Uterus (tissue), 2 donors: ENCODE results near the gene USB1.

Experiments used
- POLR2A ChIP-seq, 2 donors: fragments of 450-650 bp; IDR thresholded peaks; one replicate each; pipeline ENCODE4 v1.6.1; 2016; ENCODE audit warnings: antibody characterized with exemption in 2 of 2, mild to moderate bottlenecking in 1 of 2, moderate library complexity in 1 of 2
- TF ChIP-seq, protein P1 (sequence below), 4 experiments: fragments of 200-600 bp in 2 of 4; fragments of 450-650 bp in 2 of 4; sonication (generic) in 2 of 4; IDR thresholded peaks; one replicate each; pipeline ENCODE4 v1.5.1; 2016 to 2019; ENCODE audit warnings: antibody characterized with exemption in 4 of 4, mild to moderate bottlenecking in 2 of 4, moderate library complexity in 1 of 4

DNA sequence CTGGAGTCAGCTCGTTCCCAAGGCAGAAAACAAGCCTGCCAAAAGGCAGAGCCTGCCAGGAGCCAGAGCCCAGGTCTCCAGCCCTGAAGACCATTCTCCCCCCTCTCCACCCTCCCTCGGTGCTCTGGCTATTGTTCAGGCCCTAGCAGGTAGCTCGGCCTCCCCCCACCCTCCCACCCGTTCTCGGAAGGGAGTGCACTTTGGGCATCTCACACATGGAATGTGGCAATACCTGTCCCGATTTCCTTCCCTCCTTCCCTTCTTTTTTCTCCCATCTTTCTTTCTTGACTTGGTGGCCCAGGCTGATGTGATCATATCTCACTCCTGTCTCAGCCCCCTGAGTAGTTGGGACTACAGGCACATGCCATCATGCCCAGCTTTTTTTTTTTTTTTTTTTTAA, 42.7 kb upstream of the USB1 start:
- TF ChIP-seq, protein P1, sequence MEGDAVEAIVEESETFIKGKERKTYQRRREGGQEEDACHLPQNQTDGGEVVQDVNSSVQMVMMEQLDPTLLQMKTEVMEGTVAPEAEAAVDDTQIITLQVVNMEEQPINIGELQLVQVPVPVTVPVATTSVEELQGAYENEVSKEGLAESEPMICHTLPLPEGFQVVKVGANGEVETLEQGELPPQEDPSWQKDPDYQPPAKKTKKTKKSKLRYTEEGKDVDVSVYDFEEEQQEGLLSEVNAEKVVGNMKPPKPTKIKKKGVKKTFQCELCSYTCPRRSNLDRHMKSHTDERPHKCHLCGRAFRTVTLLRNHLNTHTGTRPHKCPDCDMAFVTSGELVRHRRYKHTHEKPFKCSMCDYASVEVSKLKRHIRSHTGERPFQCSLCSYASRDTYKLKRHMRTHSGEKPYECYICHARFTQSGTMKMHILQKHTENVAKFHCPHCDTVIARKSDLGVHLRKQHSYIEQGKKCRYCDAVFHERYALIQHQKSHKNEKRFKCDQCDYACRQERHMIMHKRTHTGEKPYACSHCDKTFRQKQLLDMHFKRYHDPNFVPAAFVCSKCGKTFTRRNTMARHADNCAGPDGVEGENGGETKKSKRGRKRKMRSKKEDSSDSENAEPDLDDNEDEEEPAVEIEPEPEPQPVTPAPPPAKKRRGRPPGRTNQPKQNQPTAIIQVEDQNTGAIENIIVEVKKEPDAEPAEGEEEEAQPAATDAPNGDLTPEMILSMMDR (IDR thresholded peaks at IDR 0.05) = no peak
- TF ChIP-seq POLR2A (IDR thresholded peaks at IDR 0.05) = no peak
